Stomach (tissue), 4 donors: ENCODE results near the gene NDOR1.

ENCODE experiments used
- EP300 ChIP-seq: sonication (generic); formaldehyde crosslinking; IDR thresholded peaks from one replicate; pipeline ENCODE4 v1.6.1; 2017; ENCODE audit warnings: antibody characterized with exemption
- POLR2AphosphoS5 ChIP-seq, 3 donors: sonication (generic); formaldehyde crosslinking; IDR thresholded peaks; one replicate each; pipeline ENCODE4 v1.6.1; 2016; ENCODE audit warnings: antibody characterized with exemption in 3 of 3
- TF ChIP-seq, protein P1 (sequence below), 7 experiments: fragments of 450-650 bp in 4 of 7; fragments of 200-600 bp in 3 of 7; sonication (generic) in 3 of 7; IDR thresholded peaks; one replicate each; pipeline ENCODE4 v1.5.1; 2016 to 2019; ENCODE audit warnings: antibody characterized with exemption in 7 of 7, control low read depth in 2 of 7, mild to moderate bottlenecking in 1 of 7

DNA sequence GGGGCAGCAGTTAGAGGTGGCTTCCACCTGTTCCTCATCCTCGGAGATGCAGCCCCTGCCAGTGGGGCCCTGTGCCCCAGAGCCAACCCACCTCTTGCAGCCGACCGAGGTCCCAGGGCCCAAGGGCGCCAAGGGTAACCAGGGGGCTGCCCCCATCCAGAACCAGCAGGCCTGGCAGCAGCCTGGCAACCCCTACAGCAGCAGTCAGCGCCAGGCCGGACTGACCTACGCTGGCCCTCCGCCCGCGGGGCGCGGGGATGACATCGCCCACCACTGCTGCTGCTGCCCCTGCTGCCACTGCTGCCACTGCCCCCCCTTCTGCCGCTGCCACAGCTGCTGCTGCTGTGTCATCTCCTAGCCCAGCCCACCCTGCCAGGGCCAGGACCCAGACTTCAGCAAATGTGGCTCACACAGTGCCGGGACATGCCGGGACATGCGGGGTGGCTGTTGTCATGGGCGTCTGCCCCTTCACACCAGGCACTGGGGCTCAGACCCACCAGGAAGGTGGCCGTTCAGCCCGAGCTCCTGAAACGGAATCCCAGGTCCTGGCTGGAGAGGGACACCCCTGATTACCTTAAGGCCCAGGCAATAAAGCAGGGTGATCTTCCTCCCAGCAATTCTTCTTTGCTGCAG lies 20.3 kb downstream of the NDOR1 start:
- TF ChIP-seq, protein P1, sequence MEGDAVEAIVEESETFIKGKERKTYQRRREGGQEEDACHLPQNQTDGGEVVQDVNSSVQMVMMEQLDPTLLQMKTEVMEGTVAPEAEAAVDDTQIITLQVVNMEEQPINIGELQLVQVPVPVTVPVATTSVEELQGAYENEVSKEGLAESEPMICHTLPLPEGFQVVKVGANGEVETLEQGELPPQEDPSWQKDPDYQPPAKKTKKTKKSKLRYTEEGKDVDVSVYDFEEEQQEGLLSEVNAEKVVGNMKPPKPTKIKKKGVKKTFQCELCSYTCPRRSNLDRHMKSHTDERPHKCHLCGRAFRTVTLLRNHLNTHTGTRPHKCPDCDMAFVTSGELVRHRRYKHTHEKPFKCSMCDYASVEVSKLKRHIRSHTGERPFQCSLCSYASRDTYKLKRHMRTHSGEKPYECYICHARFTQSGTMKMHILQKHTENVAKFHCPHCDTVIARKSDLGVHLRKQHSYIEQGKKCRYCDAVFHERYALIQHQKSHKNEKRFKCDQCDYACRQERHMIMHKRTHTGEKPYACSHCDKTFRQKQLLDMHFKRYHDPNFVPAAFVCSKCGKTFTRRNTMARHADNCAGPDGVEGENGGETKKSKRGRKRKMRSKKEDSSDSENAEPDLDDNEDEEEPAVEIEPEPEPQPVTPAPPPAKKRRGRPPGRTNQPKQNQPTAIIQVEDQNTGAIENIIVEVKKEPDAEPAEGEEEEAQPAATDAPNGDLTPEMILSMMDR (IDR thresholded peaks at IDR 0.05): no peak
- no peak for TF ChIP-seq EP300
- TF ChIP-seq POLR2AphosphoS5 (IDR thresholded peaks at IDR 0.05): no peak
